Hepatocyte (in vitro differentiated cells): ENCODE measurements around the gene APBA2.

Experiments used
- EZH2 ChIP-seq: fragments of 200-600 bp; sonication (generic); IDR thresholded peaks from 2 replicates; pipeline ENCODE4 v1.6.1; 2016; ENCODE audit warnings: antibody characterized with exemption, mild to moderate bottlenecking, borderline replicate concordance
- EZH2phosphoT487 ChIP-seq: fragments of 200-600 bp; sonication (generic); IDR thresholded peaks from one replicate; pipeline ENCODE4 v1.6.1; 2018; ENCODE audit warnings: antibody characterized with exemption, mild to moderate bottlenecking, low read depth, moderate library complexity; ENCODE audit not compliant: unreplicated experiment, severe bottlenecking
- TF ChIP-seq, protein P1 (sequence below): fragments of 200-600 bp; sonication (generic); IDR thresholded peaks from 2 replicates; pipeline ENCODE4 v1.5.1; 2016; ENCODE audit warnings: antibody characterized with exemption, mild to moderate bottlenecking; ENCODE audit not compliant: poor library complexity

DNA sequence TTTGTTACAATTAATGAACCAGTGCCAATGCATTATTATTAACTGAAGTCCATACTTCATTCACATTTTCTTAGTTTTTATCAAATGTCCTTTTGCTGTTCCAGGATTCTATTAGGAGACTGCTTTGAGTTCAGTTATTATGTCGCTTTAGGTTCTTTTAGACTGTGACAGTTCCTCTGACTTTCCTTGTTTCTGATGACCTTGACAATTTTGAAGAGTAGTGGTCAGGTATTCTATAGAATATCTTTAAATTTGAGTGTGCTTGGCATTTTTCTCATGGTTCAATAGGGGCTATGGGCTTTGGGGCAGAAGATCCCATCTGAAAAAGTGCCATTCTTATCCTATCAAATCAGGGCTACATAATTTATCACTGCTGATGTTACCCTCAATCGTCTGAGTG, 126.3 kb downstream of the APBA2 start:
- TF ChIP-seq, protein P1, sequence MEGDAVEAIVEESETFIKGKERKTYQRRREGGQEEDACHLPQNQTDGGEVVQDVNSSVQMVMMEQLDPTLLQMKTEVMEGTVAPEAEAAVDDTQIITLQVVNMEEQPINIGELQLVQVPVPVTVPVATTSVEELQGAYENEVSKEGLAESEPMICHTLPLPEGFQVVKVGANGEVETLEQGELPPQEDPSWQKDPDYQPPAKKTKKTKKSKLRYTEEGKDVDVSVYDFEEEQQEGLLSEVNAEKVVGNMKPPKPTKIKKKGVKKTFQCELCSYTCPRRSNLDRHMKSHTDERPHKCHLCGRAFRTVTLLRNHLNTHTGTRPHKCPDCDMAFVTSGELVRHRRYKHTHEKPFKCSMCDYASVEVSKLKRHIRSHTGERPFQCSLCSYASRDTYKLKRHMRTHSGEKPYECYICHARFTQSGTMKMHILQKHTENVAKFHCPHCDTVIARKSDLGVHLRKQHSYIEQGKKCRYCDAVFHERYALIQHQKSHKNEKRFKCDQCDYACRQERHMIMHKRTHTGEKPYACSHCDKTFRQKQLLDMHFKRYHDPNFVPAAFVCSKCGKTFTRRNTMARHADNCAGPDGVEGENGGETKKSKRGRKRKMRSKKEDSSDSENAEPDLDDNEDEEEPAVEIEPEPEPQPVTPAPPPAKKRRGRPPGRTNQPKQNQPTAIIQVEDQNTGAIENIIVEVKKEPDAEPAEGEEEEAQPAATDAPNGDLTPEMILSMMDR: no peak
- TF ChIP-seq EZH2 (no peak), EZH2phosphoT487 (no peak)
